Endothelial cell of umbilical vein (primary cell): ENCODE measurements around the gene KIAA0825.
"Not testable (repeated sequence)": the region's sequence is repeated elsewhere in the genome, so short reads cannot be mapped to it uniquely, and the experiment has no call there.

Experiments used
- CTCF ChIP-seq, 2 donors: IDR thresholded peaks; 1 replicate in 1 of 2; 2 replicates in 1 of 2; pipeline ENCODE4 v1.5.1; 2011; ENCODE audit warnings: low read length in 2 of 2, mild to moderate bottlenecking in 2 of 2, moderate library complexity in 2 of 2, control low read depth in 1 of 2, inconsistent platforms in 1 of 2, low read depth in 1 of 2; ENCODE audit not compliant: insufficient read depth in 1 of 2; ENCODE audit errors: extremely low read depth in 1 of 2
- EZH2 ChIP-seq: IDR thresholded peaks from 2 replicates; pipeline ENCODE4 v1.6.1; 2012; ENCODE audit warnings: borderline replicate concordance, low read depth, mild to moderate bottlenecking, moderate library complexity, low read length, inconsistent platforms; ENCODE audit not compliant: severe bottlenecking
- FOS ChIP-seq: IDR thresholded peaks from 2 replicates; pipeline ENCODE4 v1.6.1; 2011; ENCODE audit warnings: mild to moderate bottlenecking, low read length, moderate library complexity, borderline replicate concordance; ENCODE audit not compliant: insufficient read depth
- GATA2 ChIP-seq: IDR thresholded peaks from 2 replicates; pipeline ENCODE4 v1.7.0; 2011; ENCODE audit warnings: low read depth, mild to moderate bottlenecking, moderate library complexity, mixed read lengths, low read length; ENCODE audit not compliant: insufficient read length, insufficient read depth
- JUN ChIP-seq: IDR thresholded peaks from 2 replicates; pipeline ENCODE4 v1.6.1; 2011; ENCODE audit warnings: borderline replicate concordance, low read depth; ENCODE audit not compliant: insufficient read length, insufficient read depth
- MAX ChIP-seq: IDR thresholded peaks from 2 replicates; pipeline ENCODE4 v1.6.1; 2011; ENCODE audit not compliant: insufficient read depth, insufficient read length
- MYC ChIP-seq: IDR thresholded peaks from one replicate; pipeline ENCODE4 v1.6.1; 2011; ENCODE audit warnings: mild to moderate bottlenecking, low read depth, low read length
- POLR2A ChIP-seq: IDR thresholded peaks from 2 replicates; pipeline ENCODE4 v1.6.1; 2012; ENCODE audit warnings: low read depth, mild to moderate bottlenecking, control low read depth, low read length
- POLR2AphosphoS5 ChIP-seq: IDR thresholded peaks from 2 replicates; pipeline ENCODE4 v1.6.1; 2012; ENCODE audit warnings: low read depth, mild to moderate bottlenecking, control low read depth, low read length, moderate library complexity; ENCODE audit not compliant: insufficient read depth

- TF ChIP-seq MYC; CTCF (IDR thresholded peaks at IDR 0.05; ENCODE audit: extremely low read depth in 1 of 2, insufficient read depth in 1 of 2, low read depth in 1 of 2, low read length in 2 of 2); FOS; EZH2; JUN; POLR2AphosphoS5; POLR2A; GATA2; MAX: not testable (repeated sequence)
Observed at GRCh38 chr5:94170158-94170557, 448.2 kb downstream of the KIAA0825 start.
